CD4-positive, alpha-beta memory T cell (primary cell): ENCODE measurements around the gene KIF21A. TPM values are rescaled to one million over a fixed set of nuclear protein-coding genes. Genes with fewer than 3 reads are reported as not detected.
A peak's percentile ranks its signal among the peaks of the same experiment; 100 is the strongest.

Source experiments
- CTCF ChIA-PET: fragments of 350-600 bp; sonication (Branson Sonifier 250); formaldehyde crosslinking; loops from one replicate; lab custom pipeline; 2021; ENCODE audit warnings: inconsistent platforms; ENCODE audit not compliant: partially characterized antibody; lab: Charles Lee
- POLR2A ChIA-PET: fragments of 350-600 bp; sonication (Branson Sonifier 250); formaldehyde crosslinking; loops from one replicate; lab custom pipeline; 2021; ENCODE audit not compliant: partially characterized antibody; lab: Charles Lee
- DNase-seq, 5 donors: peaks; one replicate each; pipeline versions ENCODE4 v3.0.0 to v3.0.0-alpha.2; 2020 to 2022; ENCODE audit warnings: mixed read lengths in 1 of 5
- H3K27ac ChIP-seq: one replicate; pipeline ENCODE4 v1.7.0; 2013; ENCODE audit warnings: low read depth, low read length
- H3K27me3 ChIP-seq: 2 replicates; pipeline ENCODE4 v1.7.0; 2013; ENCODE audit warnings: mild to moderate bottlenecking, low read length, moderate library complexity; ENCODE audit not compliant: insufficient read depth
- H3K36me3 ChIP-seq: 2 replicates; pipeline ENCODE4 v1.7.0; 2013; ENCODE audit warnings: mild to moderate bottlenecking, low read length, moderate library complexity; ENCODE audit not compliant: insufficient read depth
- H3K4me1 ChIP-seq: 2 replicates; pipeline ENCODE4 v1.7.0; 2013; ENCODE audit warnings: mild to moderate bottlenecking, low read length, moderate library complexity; ENCODE audit not compliant: insufficient read depth
- H3K4me3 ChIP-seq, 2 donors: one replicate each; pipeline ENCODE4 v1.7.0; 2013; ENCODE audit warnings: low read length in 2 of 2, mild to moderate bottlenecking in 1 of 2
- H3K9me3 ChIP-seq, 2 donors: one replicate each; pipeline ENCODE4 v1.7.0; 2013; ENCODE audit warnings: low read length in 2 of 2, control low read depth in 1 of 2; ENCODE audit not compliant: control insufficient read depth in 1 of 2
- H3K27ac Mint-ChIP-seq, 7 donors: one replicate each; pipeline ENCODE4 v1.8.0; 2020 to 2021; ENCODE audit warnings: mixed read lengths in 7 of 7, mild to moderate bottlenecking in 6 of 7, inconsistent platforms in 3 of 7, moderate library complexity in 3 of 7
- H3K27me3 Mint-ChIP-seq, 2 donors: one replicate each; pipeline ENCODE4 v1.8.0; 2020 to 2021; ENCODE audit warnings: mixed read lengths in 2 of 2
- H3K36me3 Mint-ChIP-seq, 2 donors: one replicate each; pipeline ENCODE4 v1.8.0; 2020 to 2021; ENCODE audit warnings: mixed read lengths in 2 of 2, inconsistent platforms in 1 of 2, mild to moderate bottlenecking in 1 of 2
- H3K4me1 Mint-ChIP-seq, 4 donors: one replicate each; pipeline ENCODE4 v1.8.0; 2020 to 2021; ENCODE audit warnings: mixed read lengths in 4 of 4, mild to moderate bottlenecking in 1 of 4
- H3K4me3 Mint-ChIP-seq, 8 donors: one replicate each; pipeline ENCODE4 v1.8.0; 2020 to 2021; ENCODE audit warnings: mixed read lengths in 8 of 8, mild to moderate bottlenecking in 7 of 8, moderate library complexity in 6 of 8, inconsistent platforms in 3 of 8
- H3K9me3 Mint-ChIP-seq, 8 donors: one replicate each; pipeline ENCODE4 v1.8.0; 2020 to 2021; ENCODE audit warnings: mixed read lengths in 8 of 8, mild to moderate bottlenecking in 5 of 8, inconsistent platforms in 3 of 8, moderate library complexity in 1 of 8
- intact Hi-C: fragments of 100-400 bp; cut with micrococcal nuclease; formaldehyde crosslinking; loops from one replicate; pipeline ENCODE4 v1.15.1; 2023
- polyA plus RNA-seq, 2 donors: library from polyadenylated mRNA; unstranded; fragments of 300-500 nt; fragmentation: Illumina TruSeq; gene quantifications; one replicate each; pipeline ENCODE4 v1.2.3, GENCODE V29; 2021
- total RNA-seq, 2 experiments: library from RNA; stranded (reverse); gene quantifications; one replicate each; pipeline ENCODE4 v1.2.3, GENCODE V29; 2021

The KIF21A gene
- total and polyA plus RNA-seq, 4 experiments from 2014 or later = 3.4 to 19.9 (median 13.5) TPM

DNA sequence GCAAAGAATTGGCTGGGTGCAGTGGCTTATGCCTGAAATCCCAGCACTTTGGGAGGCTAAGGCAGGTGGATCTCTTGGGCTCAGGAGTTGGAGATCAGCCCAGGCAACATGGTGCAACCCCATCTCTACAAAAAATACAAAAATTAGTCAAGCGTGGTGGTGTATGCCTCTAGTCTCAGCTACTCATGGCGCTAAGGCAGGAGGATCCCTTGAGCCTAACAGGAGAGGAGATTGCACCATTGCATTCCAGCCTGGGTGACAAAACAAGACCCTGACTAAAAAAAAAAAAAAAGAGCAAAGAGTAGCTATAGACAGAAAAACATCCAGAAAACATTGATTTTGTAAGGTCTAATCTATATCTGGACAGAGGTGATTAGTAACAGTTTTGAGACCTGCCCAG lies 25.0 kb downstream of the KIF21A start:
- Histone ChIP-seq H3K27ac (no peak overlapping the region), H3K9me3 (no peaks in the 10 kb centered on the region), H3K36me3 (no peaks in the 10 kb centered on the region), H3K27me3 (no peaks in the 10 kb centered on the region), H3K4me3 (no peak overlapping the region), H3K4me1 (no peaks in the 10 kb centered on the region)
- intact Hi-C loops = no loop called here
- no peaks in the 10 kb centered on the region for H3K9me3 Mint-ChIP-seq
- H3K27me3 Mint-ChIP-seq = no peaks in the 10 kb centered on the region
- no peak for DNase-seq
- peaks cover 5 to 13% of the 10 kb centered on the region in 2 donors for H3K36me3 Mint-ChIP-seq
- H3K27ac Mint-ChIP-seq = no peak overlapping the region
- ChIA-PET POLR2A (no interaction called here), CTCF (interaction anchor here (0.6 kb wide), 1 partner anchor 17 kb away, joined by 3 read pairs; no protein-coding TSS in a partner anchor)
- peaks cover 0 to 13% (median 5%) of the 10 kb centered on the region in 4 donors for H3K4me1 Mint-ChIP-seq
- no peak overlapping the region for H3K4me3 Mint-ChIP-seq

DNA sequence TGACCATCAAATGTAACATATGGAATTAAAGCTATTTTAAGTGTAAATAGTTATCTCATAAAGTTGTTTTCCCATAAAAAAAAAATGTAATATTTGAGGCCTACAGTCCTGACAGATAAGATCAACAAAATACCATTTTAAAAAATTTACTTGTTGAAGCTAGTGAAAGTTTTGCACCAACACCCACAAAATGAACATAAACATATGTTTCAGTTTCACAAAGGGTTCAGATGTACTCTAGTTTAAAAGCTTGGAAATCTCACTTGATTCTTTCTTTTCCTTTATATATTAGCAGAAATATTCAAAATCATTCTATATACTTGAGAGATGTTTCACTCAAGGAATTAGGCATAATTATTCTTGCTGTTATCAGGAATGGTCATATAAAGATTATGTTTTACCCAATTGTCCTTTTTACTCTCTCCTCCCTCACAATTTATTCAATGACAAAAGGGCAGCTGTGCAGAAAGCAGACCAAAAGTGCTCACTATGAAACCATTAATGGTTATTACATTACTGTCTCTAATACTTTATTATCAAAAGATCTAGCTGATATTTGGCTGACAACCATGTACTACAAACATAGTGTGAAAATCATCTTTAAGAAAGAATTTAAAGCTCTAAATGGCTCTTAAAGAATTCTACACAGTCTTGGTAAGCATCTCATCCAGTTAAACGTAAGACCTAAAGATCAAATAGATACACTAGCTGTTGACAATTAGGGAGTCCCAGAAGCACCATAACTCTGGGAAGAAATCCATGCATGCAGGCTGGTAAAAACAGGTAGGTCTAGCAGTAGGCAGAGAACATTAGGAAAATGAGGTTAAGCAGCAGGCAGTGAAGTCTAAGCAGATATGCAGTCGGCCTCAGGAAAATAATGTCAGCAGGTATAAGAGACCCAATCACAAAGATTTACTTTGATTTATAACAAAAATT lies 28.8 kb downstream of the KIF21A start:
- peaks cover 0 to 10% (median 6%) of the 10 kb centered on the region in 4 donors for H3K4me1 Mint-ChIP-seq
- no peak overlapping the region for H3K27ac ChIP-seq
- no peak overlapping the region for H3K4me3 ChIP-seq
- no peaks in the 10 kb centered on the region for H3K4me1 ChIP-seq
- ChIA-PET CTCF (no interaction called here), POLR2A (no interaction called here)
- no peak overlapping the region for H3K4me3 Mint-ChIP-seq
- intact Hi-C loops = no loop called here
- H3K36me3 Mint-ChIP-seq = peaks cover 2 to 4% of the 10 kb centered on the region in 2 donors
- H3K27me3 Mint-ChIP-seq = no peaks in the 10 kb centered on the region
- no peaks in the 10 kb centered on the region for H3K9me3 ChIP-seq
- H3K36me3 ChIP-seq = no peaks in the 10 kb centered on the region
- no peaks in the 10 kb centered on the region for H3K9me3 Mint-ChIP-seq
- no peak for DNase-seq
- no peaks in the 10 kb centered on the region for H3K27me3 ChIP-seq
- H3K27ac Mint-ChIP-seq = no peak overlapping the region

DNA sequence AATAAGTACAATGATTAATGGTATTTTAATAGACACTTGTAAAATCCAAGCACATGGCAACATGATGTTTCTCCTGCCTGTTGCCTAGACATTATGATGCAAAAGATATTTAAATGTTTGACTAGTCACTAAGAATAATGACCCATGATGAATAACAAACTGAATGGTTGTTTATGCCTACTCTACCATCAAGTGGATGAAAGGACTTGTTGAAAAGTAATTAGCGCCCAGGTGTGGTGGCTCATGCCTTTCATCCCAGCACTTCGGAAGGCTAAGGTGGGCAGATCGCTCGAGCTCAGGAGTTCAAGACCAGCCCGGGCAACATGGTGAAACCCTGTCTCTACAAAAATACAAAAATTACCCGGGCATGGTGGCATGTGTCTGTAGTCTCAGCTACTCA lies 30.7 kb downstream of the KIF21A start:
- no peak for DNase-seq
- peaks cover 3 to 12% (median 8%) of the 10 kb centered on the region in 4 donors for H3K4me1 Mint-ChIP-seq
- Histone ChIP-seq H3K27me3 (no peaks in the 10 kb centered on the region), H3K9me3 (no peaks in the 10 kb centered on the region), H3K27ac (no peak overlapping the region), H3K4me1 (no peaks in the 10 kb centered on the region), H3K4me3 (no peak overlapping the region), H3K36me3 (no peaks in the 10 kb centered on the region)
- no peaks in the 10 kb centered on the region for H3K27me3 Mint-ChIP-seq
- POLR2A ChIA-PET = no interaction called here
- peaks cover 2 to 4% of the 10 kb centered on the region in 2 donors for H3K36me3 Mint-ChIP-seq
- intact Hi-C loops = no loop called here
- H3K27ac Mint-ChIP-seq = peak overlapping the region in 1 of 7 donors; percentile 43
- no peak overlapping the region for H3K4me3 Mint-ChIP-seq
- H3K9me3 Mint-ChIP-seq = no peaks in the 10 kb centered on the region
- CTCF ChIA-PET = interaction anchor here (1.3 kb wide), 1 partner anchor 36 kb away, joined by 6 read pairs; no protein-coding TSS in a partner anchor

DNA sequence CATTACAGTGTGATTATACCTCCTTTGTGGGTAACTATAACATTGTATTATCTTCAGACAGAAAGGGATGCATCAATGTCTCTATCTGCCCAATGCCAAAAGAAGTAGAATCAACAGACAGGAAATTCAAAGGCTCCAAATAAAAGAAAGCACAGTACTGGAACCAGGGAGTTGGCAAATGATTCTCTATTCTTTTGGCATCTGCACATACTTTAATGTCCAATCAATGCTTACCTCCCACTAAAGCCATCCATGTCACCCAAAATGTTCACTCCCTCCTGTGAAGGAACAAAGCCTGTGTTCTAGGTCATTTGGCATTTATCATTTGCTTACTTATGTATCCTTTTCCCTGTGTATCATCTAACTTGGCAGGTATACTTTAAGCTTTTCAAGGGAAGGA lies 36.7 kb downstream of the KIF21A start:
- no peaks in the 10 kb centered on the region for H3K27me3 Mint-ChIP-seq
- Histone ChIP-seq H3K4me3 (no peak overlapping the region), H3K9me3 (no peaks in the 10 kb centered on the region), H3K27ac (no peak overlapping the region), H3K4me1 (no peaks in the 10 kb centered on the region), H3K27me3 (no peaks in the 10 kb centered on the region), H3K36me3 (no peaks in the 10 kb centered on the region)
- H3K27ac Mint-ChIP-seq = no peak overlapping the region
- H3K9me3 Mint-ChIP-seq = no peaks in the 10 kb centered on the region
- peaks cover 11 to 22% (median 20%) of the 10 kb centered on the region in 4 donors for H3K4me1 Mint-ChIP-seq
- H3K4me3 Mint-ChIP-seq = no peak overlapping the region
- peaks cover 0 to 4% of the 10 kb centered on the region in 2 donors for H3K36me3 Mint-ChIP-seq
- ChIA-PET CTCF (interaction anchor here (1.2 kb wide), 1 partner anchor 37 kb away, joined by 4 read pairs; no protein-coding TSS in a partner anchor), POLR2A (no interaction called here)
- intact Hi-C loops = no loop called here
- no peak for DNase-seq

DNA sequence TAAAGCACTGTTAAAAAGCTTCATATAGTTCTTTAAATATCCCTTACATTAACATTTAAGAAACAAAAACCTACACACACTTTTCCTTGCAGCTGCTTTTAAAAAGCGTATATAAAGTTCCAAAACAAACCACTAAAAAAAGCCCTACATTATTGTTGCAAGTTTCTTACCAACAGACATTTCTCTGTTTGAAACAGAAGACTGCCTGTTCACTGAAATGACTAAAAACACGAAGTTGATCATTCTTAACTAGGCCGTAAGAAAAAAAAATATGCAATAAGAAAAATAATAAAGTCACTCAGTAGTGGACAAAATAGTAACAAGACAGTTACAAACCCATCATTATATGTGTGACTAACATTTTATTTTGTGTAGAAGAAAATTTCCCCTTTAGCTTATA lies 37.3 kb downstream of the KIF21A start:
- no peaks in the 10 kb centered on the region for H3K36me3 ChIP-seq
- no peaks in the 10 kb centered on the region for H3K27me3 ChIP-seq
- no peak overlapping the region for H3K4me3 ChIP-seq
- ChIA-PET POLR2A (no interaction called here), CTCF (interaction anchor here (1.2 kb wide), 1 partner anchor 38 kb away, joined by 4 read pairs; no protein-coding TSS in a partner anchor)
- no peak for DNase-seq
- no peaks in the 10 kb centered on the region for H3K9me3 Mint-ChIP-seq
- H3K4me1 Mint-ChIP-seq = peaks cover 14 to 22% (median 18%) of the 10 kb centered on the region in 4 donors
- no peaks in the 10 kb centered on the region for H3K9me3 ChIP-seq
- H3K27me3 Mint-ChIP-seq = no peaks in the 10 kb centered on the region
- no peak overlapping the region for H3K27ac Mint-ChIP-seq
- intact Hi-C loops = no loop called here
- H3K27ac ChIP-seq = no peak overlapping the region
- H3K4me3 Mint-ChIP-seq = no peak overlapping the region
- peaks cover 0 to 7% of the 10 kb centered on the region in 2 donors for H3K36me3 Mint-ChIP-seq
- H3K4me1 ChIP-seq = no peaks in the 10 kb centered on the region

DNA sequence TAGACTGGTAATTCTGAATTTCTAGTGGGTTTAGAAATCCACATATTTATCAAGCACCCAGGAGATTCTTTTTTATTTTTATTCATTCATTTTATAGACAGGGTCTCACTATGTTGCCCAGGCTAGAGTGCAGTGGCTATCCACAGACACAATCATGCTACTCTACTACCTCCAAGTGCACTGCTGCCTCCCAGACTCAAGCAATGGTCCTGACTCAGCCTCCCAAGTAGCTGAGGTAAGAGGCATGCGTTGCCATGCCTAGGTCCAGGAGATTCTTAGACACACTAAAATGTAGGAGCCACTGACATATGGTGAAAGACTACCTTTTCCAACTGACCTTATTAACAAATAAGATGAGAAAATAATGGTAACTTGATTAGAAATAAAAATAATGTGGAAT lies 38.9 kb downstream of the KIF21A start:
- CTCF ChIA-PET = interaction anchor here (1.1 kb wide), 1 partner anchor 13 kb away, joined by 4 read pairs; no protein-coding TSS in a partner anchor
- POLR2A ChIA-PET = no interaction called here
- Mint-ChIP-seq H3K9me3 (no peaks in the 10 kb centered on the region), H3K4me3 (no peak overlapping the region), H3K27ac (no peak overlapping the region), H3K27me3 (no peaks in the 10 kb centered on the region), H3K4me1 (peaks cover 14 to 22% (median 18%) of the 10 kb centered on the region in 4 donors), H3K36me3 (peaks cover 0 to 7% of the 10 kb centered on the region in 2 donors)
- Histone ChIP-seq H3K27ac (no peak overlapping the region), H3K9me3 (no peaks in the 10 kb centered on the region), H3K27me3 (no peaks in the 10 kb centered on the region), H3K4me3 (no peak overlapping the region), H3K4me1 (no peaks in the 10 kb centered on the region), H3K36me3 (no peaks in the 10 kb centered on the region)
- DNase-seq = no peak
- intact Hi-C loops = no loop called here

DNA sequence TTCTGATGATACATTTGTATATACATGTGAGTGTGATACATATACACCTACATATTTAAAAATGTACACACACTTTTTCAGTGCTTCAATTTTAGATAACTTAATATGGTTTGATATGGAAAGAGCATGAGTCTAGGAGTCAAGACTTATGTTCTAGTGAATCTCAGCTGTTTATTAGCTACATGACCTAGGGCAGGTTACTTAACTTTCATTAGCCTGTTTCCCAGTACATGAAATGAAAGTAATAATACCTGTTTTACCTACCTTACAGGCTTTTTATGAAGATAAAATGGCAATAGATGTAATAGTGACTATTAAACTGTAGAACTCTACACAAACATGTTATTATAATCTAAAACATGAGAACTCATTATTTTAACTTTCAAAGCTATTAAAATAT lies 39.5 kb downstream of the KIF21A start:
- Histone ChIP-seq H3K27me3 (no peaks in the 10 kb centered on the region), H3K36me3 (no peaks in the 10 kb centered on the region), H3K4me1 (no peaks in the 10 kb centered on the region), H3K27ac (no peak overlapping the region), H3K9me3 (no peaks in the 10 kb centered on the region), H3K4me3 (no peak overlapping the region)
- ChIA-PET CTCF (interaction anchor here (1.1 kb wide), 1 partner anchor 12 kb away, joined by 4 read pairs; no protein-coding TSS in a partner anchor), POLR2A (no interaction called here)
- DNase-seq = no peak
- Mint-ChIP-seq H3K4me3 (no peak overlapping the region), H3K9me3 (no peaks in the 10 kb centered on the region), H3K27ac (no peak overlapping the region), H3K27me3 (no peaks in the 10 kb centered on the region), H3K36me3 (peaks cover 0 to 7% of the 10 kb centered on the region in 2 donors), H3K4me1 (peaks cover 12 to 22% (median 18%) of the 10 kb centered on the region in 4 donors)
- intact Hi-C loops = no loop called here
